HepG2 (cell line): ENCODE measurements around the gene ESPNL. TPM values are rescaled to one million over a fixed set of nuclear protein-coding genes. Genes with fewer than 3 reads are reported as not detected.
A peak's percentile ranks its signal among the peaks of the same experiment; 100 is the strongest.

Experiments used
- AGO2 ChIP-seq: fragments of 200-400 bp; formaldehyde crosslinking; optimal IDR thresholded peaks from 2 replicates; pipeline ENCODE3; 2017; ENCODE audit warnings: mild to moderate bottlenecking, low read depth, low read length, moderate library complexity
- CREB1 ChIP-seq, 2 experiments: fragments of 450-650 bp in 1 of 2; IDR thresholded peaks; 2 replicates each; pipeline ENCODE4 v1.6.1; 2016 to 2017; ENCODE audit warnings: control low read depth in 1 of 2, mild to moderate bottlenecking in 1 of 2, missing compliant biosample characterization in 1 of 2, missing genetic modification characterization in 1 of 2
- GTF2F1 ChIP-seq: fragments of 150-350 bp; IDR thresholded peaks from 2 replicates; pipeline ENCODE4 v1.6.1; 2014; ENCODE audit warnings: low read length
- KDM1A ChIP-seq: IDR thresholded peaks from 2 replicates; pipeline ENCODE4 v1.6.1; 2016; ENCODE audit warnings: missing compliant biosample characterization
- ZIK1 ChIP-seq: sonication (generic); formaldehyde crosslinking; IDR thresholded peaks from 2 replicates; pipeline ENCODE4 v1.5.0; 2020; ENCODE audit warnings: mild to moderate bottlenecking, low read depth, missing genetic modification reagents, borderline replicate concordance
- ZNF441 ChIP-seq: sonication (generic); formaldehyde crosslinking; IDR thresholded peaks from 2 replicates; pipeline ENCODE4 v1.7.0; 2021; ENCODE audit warnings: missing genetic modification reagents, borderline replicate concordance
- ZNF709 ChIP-seq: sonication (generic); formaldehyde crosslinking; IDR thresholded peaks from 2 replicates; pipeline ENCODE4 v1.5.0; 2020; ENCODE audit warnings: mild to moderate bottlenecking, missing genetic modification reagents
- ZNF781 ChIP-seq: sonication (generic); formaldehyde crosslinking; IDR thresholded peaks from 2 replicates; pipeline ENCODE4 v1.5.1; 2020; ENCODE audit warnings: borderline replicate concordance, mild to moderate bottlenecking, missing genetic modification reagents; ENCODE audit errors: not compliant biosample characterization
- ZNF879 ChIP-seq: sonication (generic); formaldehyde crosslinking; IDR thresholded peaks from 2 replicates; pipeline ENCODE4 v1.8.1; 2023; ENCODE audit warnings: missing genetic modification reagents
- polyA plus RNA-seq, 8 experiments: library from polyadenylated mRNA; depleted of rRNA in 3 of 8; stranded (reverse) in 7 of 8; unstranded in 1 of 8; fragments of >200 nt; fragmentation: Illumina TruSeq in 4 of 8; extraction: Trizol in 4 of 8; gene quantifications; 2 replicates each; pipeline versions ENCODE4 v1.2.1 to v1.2.3, GENCODE V29; 2011 to 2016; ENCODE audit warnings: low read depth in 4 of 8, missing spikeins in 1 of 8, mixed read lengths in 1 of 8; ENCODE audit not compliant: insufficient read depth in 1 of 8
- total RNA-seq, 5 experiments: library from RNA; depleted of rRNA; stranded (reverse); fragments of >200 nt; fragmentation: Illumina TruSeq; extraction: Trizol; gene quantifications; 2 replicates each; pipeline ENCODE4 v1.2.3, GENCODE V29; 2016; ENCODE audit warnings: low read depth in 1 of 5
- TF ChIP-seq, protein P1 (sequence below): IDR thresholded peaks from 2 replicates; pipeline ENCODE4 v1.6.1; 2012; ENCODE audit warnings: low read length, improper control_type of control experiment
- TF ChIP-seq, protein P2 (sequence below): sonication (generic); formaldehyde crosslinking; IDR thresholded peaks from 2 replicates; pipeline ENCODE4 v1.8.1; 2023; ENCODE audit warnings: mild to moderate bottlenecking, missing genetic modification reagents
- TF ChIP-seq, protein P3 (sequence below): sonication (generic); formaldehyde crosslinking; conservative IDR thresholded peaks from 2 replicates; pipeline ENCODE4 v1.8.0; 2022; ENCODE audit warnings: low read depth, missing genetic modification reagents

Gene ESPNL
- total and polyA plus RNA-seq, 2 of the 13 experiments (the other 11 are each of a cell fraction or from before 2014, with no cell fraction given): 0.45 to 0.80 TPM

DNA sequence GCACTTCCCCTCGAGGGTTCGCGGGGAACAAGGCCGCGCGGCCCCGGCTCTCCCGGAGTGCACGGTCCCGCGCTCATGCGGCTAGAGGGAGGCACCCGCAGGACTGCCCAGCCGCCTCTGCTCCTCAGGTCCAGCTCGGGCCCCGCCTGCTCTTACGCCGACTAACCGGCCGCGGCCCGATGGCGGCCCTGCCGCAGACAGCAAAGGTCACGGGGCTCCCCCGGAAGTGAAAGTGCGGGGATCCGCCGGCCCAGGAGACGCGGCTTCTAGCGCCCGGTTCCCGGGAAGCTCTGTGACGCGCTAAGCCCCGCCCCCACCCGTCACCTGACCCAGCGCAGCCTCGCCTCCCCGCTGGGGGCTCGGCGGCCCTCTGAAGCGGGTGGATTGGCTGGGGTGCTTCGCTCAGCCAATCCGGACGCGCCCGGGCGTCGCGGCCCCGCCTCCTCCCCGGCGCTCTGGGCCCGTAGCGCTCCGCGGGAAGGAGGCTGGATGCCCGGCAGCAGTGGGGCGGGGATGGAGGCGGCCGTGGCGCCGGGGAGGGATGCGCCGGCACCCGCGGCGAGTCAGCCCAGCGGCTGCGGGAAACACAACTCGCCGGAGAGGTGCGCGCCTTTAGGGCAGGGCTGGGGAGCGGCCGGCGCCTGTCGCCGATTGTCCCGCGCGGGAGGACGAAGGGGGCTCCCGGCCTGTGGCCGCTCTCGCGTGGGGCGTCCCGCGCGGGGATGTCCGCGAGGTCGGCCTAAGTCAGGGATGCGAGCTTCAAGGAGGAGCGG lies 39.4 kb upstream of the ESPNL start, which contains the start of gene SCLY (continued):
- TF ChIP-seq, protein P1, sequence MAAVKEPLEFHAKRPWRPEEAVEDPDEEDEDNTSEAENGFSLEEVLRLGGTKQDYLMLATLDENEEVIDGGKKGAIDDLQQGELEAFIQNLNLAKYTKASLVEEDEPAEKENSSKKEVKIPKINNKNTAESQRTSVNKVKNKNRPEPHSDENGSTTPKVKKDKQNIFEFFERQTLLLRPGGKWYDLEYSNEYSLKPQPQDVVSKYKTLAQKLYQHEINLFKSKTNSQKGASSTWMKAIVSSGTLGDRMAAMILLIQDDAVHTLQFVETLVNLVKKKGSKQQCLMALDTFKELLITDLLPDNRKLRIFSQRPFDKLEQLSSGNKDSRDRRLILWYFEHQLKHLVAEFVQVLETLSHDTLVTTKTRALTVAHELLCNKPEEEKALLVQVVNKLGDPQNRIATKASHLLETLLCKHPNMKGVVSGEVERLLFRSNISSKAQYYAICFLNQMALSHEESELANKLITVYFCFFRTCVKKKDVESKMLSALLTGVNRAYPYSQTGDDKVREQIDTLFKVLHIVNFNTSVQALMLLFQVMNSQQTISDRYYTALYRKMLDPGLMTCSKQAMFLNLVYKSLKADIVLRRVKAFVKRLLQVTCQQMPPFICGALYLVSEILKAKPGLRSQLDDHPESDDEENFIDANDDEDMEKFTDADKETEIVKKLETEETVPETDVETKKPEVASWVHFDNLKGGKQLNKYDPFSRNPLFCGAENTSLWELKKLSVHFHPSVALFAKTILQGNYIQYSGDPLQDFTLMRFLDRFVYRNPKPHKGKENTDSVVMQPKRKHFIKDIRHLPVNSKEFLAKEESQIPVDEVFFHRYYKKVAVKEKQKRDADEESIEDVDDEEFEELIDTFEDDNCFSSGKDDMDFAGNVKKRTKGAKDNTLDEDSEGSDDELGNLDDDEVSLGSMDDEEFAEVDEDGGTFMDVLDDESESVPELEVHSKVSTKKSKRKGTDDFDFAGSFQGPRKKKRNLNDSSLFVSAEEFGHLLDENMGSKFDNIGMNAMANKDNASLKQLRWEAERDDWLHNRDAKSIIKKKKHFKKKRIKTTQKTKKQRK: no peak
- TF ChIP-seq AGO2 (peak; percentile 93), KDM1A (CRISPR knock-in tag) (peak; percentile 24; the same call in 1 of the 2 replicates), ZNF781 (CRISPR knock-in tag) (no peak), ZIK1 (CRISPR knock-in tag) (peak; percentile 62; the same call in 1 of the 2 replicates), ZNF879 (peak; percentile 41), ZNF709 (CRISPR knock-in tag) (peak; percentile 93), ZNF441 (peak; percentile 60; the same call in 1 of the 2 replicates), GTF2F1 (no peak), CREB1 (IDR thresholded peaks at IDR 0.05) (peak; percentile 94), CREB1 (CRISPR knock-in tag; IDR thresholded peaks at IDR 0.05) (peak; percentile 74; the same call in 1 of the 2 replicates)
- TF ChIP-seq, protein P2, sequence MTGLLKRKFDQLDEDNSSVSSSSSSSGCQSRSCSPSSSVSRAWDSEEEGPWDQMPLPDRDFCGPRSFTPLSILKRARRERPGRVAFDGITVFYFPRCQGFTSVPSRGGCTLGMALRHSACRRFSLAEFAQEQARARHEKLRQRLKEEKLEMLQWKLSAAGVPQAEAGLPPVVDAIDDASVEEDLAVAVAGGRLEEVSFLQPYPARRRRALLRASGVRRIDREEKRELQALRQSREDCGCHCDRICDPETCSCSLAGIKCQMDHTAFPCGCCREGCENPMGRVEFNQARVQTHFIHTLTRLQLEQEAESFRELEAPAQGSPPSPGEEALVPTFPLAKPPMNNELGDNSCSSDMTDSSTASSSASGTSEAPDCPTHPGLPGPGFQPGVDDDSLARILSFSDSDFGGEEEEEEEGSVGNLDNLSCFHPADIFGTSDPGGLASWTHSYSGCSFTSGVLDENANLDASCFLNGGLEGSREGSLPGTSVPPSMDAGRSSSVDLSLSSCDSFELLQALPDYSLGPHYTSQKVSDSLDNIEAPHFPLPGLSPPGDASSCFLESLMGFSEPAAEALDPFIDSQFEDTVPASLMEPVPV (CRISPR knock-in tag): peak; percentile 86; the same call in 1 of the 2 replicates
- TF ChIP-seq, protein P3, sequence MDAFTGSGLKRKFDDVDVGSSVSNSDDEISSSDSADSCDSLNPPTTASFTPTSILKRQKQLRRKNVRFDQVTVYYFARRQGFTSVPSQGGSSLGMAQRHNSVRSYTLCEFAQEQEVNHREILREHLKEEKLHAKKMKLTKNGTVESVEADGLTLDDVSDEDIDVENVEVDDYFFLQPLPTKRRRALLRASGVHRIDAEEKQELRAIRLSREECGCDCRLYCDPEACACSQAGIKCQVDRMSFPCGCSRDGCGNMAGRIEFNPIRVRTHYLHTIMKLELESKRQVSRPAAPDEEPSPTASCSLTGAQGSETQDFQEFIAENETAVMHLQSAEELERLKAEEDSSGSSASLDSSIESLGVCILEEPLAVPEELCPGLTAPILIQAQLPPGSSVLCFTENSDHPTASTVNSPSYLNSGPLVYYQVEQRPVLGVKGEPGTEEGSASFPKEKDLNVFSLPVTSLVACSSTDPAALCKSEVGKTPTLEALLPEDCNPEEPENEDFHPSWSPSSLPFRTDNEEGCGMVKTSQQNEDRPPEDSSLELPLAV (CRISPR knock-in tag): no peak
